IPS-NIHi7 (cell line): ENCODE results near the gene CTAGE4.
"Not testable (repeated sequence)": the region's sequence is repeated elsewhere in the genome, so short reads cannot be mapped to it uniquely, and the experiment has no call there.

Experiments
- DNase-seq: peaks from one replicate; pipeline ENCODE4 v3.0.0; 2012; ENCODE audit warnings: mixed read lengths; ENCODE audit errors: extremely low spot score

CTAGE4 gene

GRCh38 chr7:144217200-144217599 is 33.9 kb downstream of the CTAGE4 start:
- not testable (repeated sequence) for DNase-seq

GRCh38 chr7:144218581-144218980 is 35.3 kb downstream of the CTAGE4 start:
- DNase-seq = not testable (repeated sequence)

- DNase-seq = not testable (repeated sequence)
These were observed 35.9 kb downstream of the CTAGE4 start for GRCh38 chr7:144219149-144219548.

- not testable (repeated sequence) for DNase-seq
These were observed 37.3 kb downstream of the CTAGE4 start for GRCh38 chr7:144220531-144220930.

- DNase-seq = not testable (repeated sequence)
These were observed 40.4 kb downstream of the CTAGE4 start for GRCh38 chr7:144223675-144224074.

GRCh38 chr7:144226866-144227265 is 43.6 kb downstream of the CTAGE4 start:
- DNase-seq = not testable (repeated sequence)

- DNase-seq = not testable (repeated sequence)
These were observed 45.5 kb downstream of the CTAGE4 start for GRCh38 chr7:144228810-144229209.

GRCh38 chr7:144231027-144231426 is 47.8 kb downstream of the CTAGE4 start:
- DNase-seq = not testable (repeated sequence)

GRCh38 chr7:144233039-144233438 is 49.8 kb downstream of the CTAGE4 start:
- not testable (repeated sequence) for DNase-seq
